WTC11 (cell line): ENCODE data around the gene SMIM22.

Experiments used
- AR ChIP-seq: fragments of 250-450 bp; sonication (Bioruptor Pico); IDR thresholded peaks from 2 replicates; pipeline ENCODE4 v1.9.0; 2021; ENCODE audit warnings: mild to moderate bottlenecking
- ARID4B ChIP-seq: sonication (generic); formaldehyde crosslinking; IDR thresholded peaks from 2 replicates; pipeline ENCODE4 v1.8.0; 2023; ENCODE audit warnings: missing genetic modification reagents, mild to moderate bottlenecking, borderline replicate concordance
- CTCF ChIP-seq: fragments of 200-600 bp; IDR thresholded peaks from 2 replicates; pipeline ENCODE4 v1.8.0; 2022; ENCODE audit warnings: antibody characterized with exemption
- ELF4 ChIP-seq: sonication (generic); formaldehyde crosslinking; IDR thresholded peaks from 2 replicates; pipeline ENCODE4 v1.8.1; 2022; ENCODE audit warnings: low read depth, mild to moderate bottlenecking, moderate library complexity, missing genetic modification reagents
- MAX ChIP-seq: sonication (generic); formaldehyde crosslinking; IDR thresholded peaks from 2 replicates; pipeline ENCODE4 v1.8.0; 2022; ENCODE audit warnings: mild to moderate bottlenecking, missing genetic modification reagents
- MLX ChIP-seq: sonication (generic); formaldehyde crosslinking; IDR thresholded peaks from 2 replicates; pipeline ENCODE4 v1.8.1; 2023; ENCODE audit warnings: mild to moderate bottlenecking, missing genetic modification reagents, moderate library complexity
- PRRX2 ChIP-seq: fragments of 250-450 bp; sonication (Bioruptor Pico); IDR thresholded peaks from 2 replicates; pipeline ENCODE4 v1.8.0; 2021; ENCODE audit warnings: mild to moderate bottlenecking
- SP1 ChIP-seq: sonication (generic); formaldehyde crosslinking; conservative IDR thresholded peaks from 2 replicates; pipeline ENCODE4 v1.8.1; 2022; ENCODE audit warnings: missing genetic modification reagents
- TP53 ChIP-seq: sonication (generic); formaldehyde crosslinking; IDR thresholded peaks from 2 replicates; pipeline ENCODE4 v1.8.1; 2023; ENCODE audit warnings: mild to moderate bottlenecking, missing genetic modification reagents
- ZBTB21 ChIP-seq: sonication (generic); formaldehyde crosslinking; IDR thresholded peaks from 2 replicates; pipeline ENCODE4 v1.8.1; 2023; ENCODE audit warnings: mild to moderate bottlenecking, missing genetic modification reagents, borderline replicate concordance
- ZNF121 ChIP-seq: sonication (generic); formaldehyde crosslinking; IDR thresholded peaks from 2 replicates; pipeline ENCODE4 v1.8.0; 2023; ENCODE audit warnings: missing genetic modification reagents
- ZNF232 ChIP-seq: sonication (generic); formaldehyde crosslinking; IDR thresholded peaks from 2 replicates; pipeline ENCODE4 v1.8.0; 2022; ENCODE audit warnings: mild to moderate bottlenecking, missing genetic modification reagents

- TF ChIP-seq ARID4B (CRISPR knock-in tag) (no peak), ZBTB21 (CRISPR knock-in tag) (no peak), MAX (no peak), ZNF232 (CRISPR knock-in tag) (no peak), SP1 (no peak), CTCF (no peak), MLX (CRISPR knock-in tag) (no peak), ZNF121 (no peak), ELF4 (CRISPR knock-in tag) (no peak), AR (CRISPR knock-in tag) (no peak), TP53 (CRISPR knock-in tag) (no peak), PRRX2 (CRISPR knock-in tag) (no peak)
These were observed 4.3 kb upstream of the SMIM22 start for GRCh38 chr16:4790871-4791270.
